IMR-90 (cell line): ENCODE data around the gene RPN2.

Experiments
- POLR2A ChIP-seq: IDR thresholded peaks from 2 replicates; pipeline ENCODE4 v1.6.1; 2012; ENCODE audit warnings: mild to moderate bottlenecking, low read depth, low read length
- TF ChIP-seq, protein P1 (sequence below): conservative IDR thresholded peaks from 2 replicates; pipeline ENCODE4 v1.5.1; 2012; ENCODE audit warnings: mild to moderate bottlenecking, low read depth, low read length, improper control_type of control experiment

DNA sequence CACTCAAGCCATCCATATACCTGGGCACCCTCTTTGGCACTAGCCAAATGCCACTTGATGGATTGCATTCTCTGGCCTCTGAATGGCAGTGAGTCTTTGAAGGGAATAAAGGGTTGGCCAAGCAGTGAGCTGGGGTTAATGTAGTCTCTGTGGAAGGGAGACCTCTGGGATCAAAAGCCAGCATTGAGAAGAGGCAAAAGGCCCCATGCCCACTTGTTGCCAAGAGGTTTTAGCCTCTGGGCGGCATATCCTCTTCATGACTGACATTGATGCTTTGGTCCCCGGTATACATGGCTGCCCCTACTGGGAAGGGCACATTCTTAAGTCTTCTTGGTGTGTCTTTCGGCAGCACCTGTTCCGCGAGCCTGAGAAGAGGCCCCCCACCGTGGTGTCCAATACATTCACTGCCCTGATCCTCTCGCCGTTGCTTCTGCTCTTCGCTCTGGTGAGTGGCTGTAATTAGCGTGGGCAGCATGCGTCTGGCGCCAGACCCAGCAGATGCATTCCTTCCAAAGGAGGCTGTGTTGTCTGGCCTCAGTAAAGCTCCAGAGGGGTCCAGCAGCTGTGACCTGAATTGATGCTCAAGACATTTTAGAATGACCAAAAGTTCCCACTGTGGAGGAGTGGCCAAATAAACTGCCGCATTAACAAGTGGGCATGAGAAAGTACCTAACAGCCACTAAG is 53.0 kb downstream of the RPN2 start:
- TF ChIP-seq, protein P1, sequence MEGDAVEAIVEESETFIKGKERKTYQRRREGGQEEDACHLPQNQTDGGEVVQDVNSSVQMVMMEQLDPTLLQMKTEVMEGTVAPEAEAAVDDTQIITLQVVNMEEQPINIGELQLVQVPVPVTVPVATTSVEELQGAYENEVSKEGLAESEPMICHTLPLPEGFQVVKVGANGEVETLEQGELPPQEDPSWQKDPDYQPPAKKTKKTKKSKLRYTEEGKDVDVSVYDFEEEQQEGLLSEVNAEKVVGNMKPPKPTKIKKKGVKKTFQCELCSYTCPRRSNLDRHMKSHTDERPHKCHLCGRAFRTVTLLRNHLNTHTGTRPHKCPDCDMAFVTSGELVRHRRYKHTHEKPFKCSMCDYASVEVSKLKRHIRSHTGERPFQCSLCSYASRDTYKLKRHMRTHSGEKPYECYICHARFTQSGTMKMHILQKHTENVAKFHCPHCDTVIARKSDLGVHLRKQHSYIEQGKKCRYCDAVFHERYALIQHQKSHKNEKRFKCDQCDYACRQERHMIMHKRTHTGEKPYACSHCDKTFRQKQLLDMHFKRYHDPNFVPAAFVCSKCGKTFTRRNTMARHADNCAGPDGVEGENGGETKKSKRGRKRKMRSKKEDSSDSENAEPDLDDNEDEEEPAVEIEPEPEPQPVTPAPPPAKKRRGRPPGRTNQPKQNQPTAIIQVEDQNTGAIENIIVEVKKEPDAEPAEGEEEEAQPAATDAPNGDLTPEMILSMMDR = no peak
- TF ChIP-seq POLR2A = no peak
